Neural progenitor cell (in vitro differentiated cells): ENCODE data around the gene ATP2A3.

Source experiments
- CTCF ChIP-seq: fragments of 200-600 bp; sonication (generic); IDR thresholded peaks from 2 replicates; pipeline ENCODE4 v1.5.1; 2017; ENCODE audit warnings: antibody characterized with exemption, mild to moderate bottlenecking
- EZH2 ChIP-seq: fragments of 200-600 bp; sonication (generic); IDR thresholded peaks from 2 replicates; pipeline ENCODE4 v1.6.1; 2017; ENCODE audit warnings: antibody characterized with exemption, mild to moderate bottlenecking, moderate library complexity

GRCh38 chr17:4005296-4006164, 41.3 kb upstream of the ATP2A3 start:
- no peak for TF ChIP-seq CTCF
- no peak for TF ChIP-seq EZH2
